Stimulated activated CD4-positive, alpha-beta T cell treated with anti-CD3 and anti-CD28 coated beads, Interleukin-1b, Interleukin-23, amount 100 ng/mL, for 1 hour (primary cell): ENCODE data around the gene BDKRB2.

Experiments used
- DNase-seq, 2 donors: peaks; one replicate each; pipeline ENCODE4 v3.0.0-alpha.2; 2020; ENCODE audit warnings: low read depth in 2 of 2

BDKRB2 gene

DNA sequence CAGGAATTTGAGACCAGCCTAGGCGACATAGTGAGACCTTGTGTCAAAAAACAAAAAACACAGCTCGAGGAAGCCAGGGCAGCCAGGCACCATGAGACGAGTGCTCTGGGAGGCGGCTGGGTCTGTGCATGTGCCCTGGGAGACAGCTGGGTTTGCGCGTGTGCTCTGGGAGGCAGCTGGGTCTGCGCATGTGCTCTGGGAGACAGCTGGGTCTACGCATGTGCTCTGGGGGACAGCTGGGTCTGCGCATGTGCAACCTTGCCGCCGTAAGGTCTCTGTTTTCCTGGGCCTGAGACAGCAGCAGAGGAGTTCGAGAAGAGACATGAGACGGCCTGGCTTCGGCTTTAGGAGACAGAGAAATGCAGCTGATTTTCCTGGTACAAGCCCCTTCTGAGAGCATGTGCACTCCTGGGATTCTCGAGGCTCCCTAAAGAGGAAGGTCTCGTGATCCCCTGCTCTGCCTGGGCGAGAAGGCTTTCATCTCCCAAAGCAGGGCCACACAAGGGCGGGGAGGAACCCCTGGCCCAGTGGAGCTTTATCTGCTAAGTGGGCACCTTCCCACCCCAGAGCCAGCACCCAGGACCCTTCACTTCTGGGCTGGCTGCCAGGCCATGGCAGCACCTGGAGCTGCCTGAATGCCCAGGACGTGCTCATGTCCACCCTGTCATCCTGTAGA lies 47.8 kb downstream of the BDKRB2 start:
- no peak for DNase-seq

- DNase-seq: no peak
Measured at GRCh38 chr14:96252999-96253539, 48.4 kb downstream of the BDKRB2 start.

GRCh38 chr14:96254687-96255086 lies 50.0 kb downstream of the BDKRB2 start:
- no peak for DNase-seq

- no peak for DNase-seq
Measured at GRCh38 chr14:96255501-96256366, 51.1 kb downstream of the BDKRB2 start, which contains the start of gene BDKRB1. TSS of gene BDKRB1 (plus strand) at chr14:96256210. CDS start at chr14:96263683, 7,473 bp downstream.

- no peak for DNase-seq
Measured at GRCh38 chr14:96256407-96256806, 51.8 kb downstream of the BDKRB2 start.

- DNase-seq: no peak
Measured at GRCh38 chr14:96257056-96257455, 52.4 kb downstream of the BDKRB2 start.

- DNase-seq: no peak
Measured at GRCh38 chr14:96257900-96258299, 53.3 kb downstream of the BDKRB2 start.

GRCh38 chr14:96260341-96260821 lies 55.7 kb downstream of the BDKRB2 start:
- no peak for DNase-seq

- DNase-seq: no peak
Measured at GRCh38 chr14:96261053-96261452, 56.4 kb downstream of the BDKRB2 start.

DNA sequence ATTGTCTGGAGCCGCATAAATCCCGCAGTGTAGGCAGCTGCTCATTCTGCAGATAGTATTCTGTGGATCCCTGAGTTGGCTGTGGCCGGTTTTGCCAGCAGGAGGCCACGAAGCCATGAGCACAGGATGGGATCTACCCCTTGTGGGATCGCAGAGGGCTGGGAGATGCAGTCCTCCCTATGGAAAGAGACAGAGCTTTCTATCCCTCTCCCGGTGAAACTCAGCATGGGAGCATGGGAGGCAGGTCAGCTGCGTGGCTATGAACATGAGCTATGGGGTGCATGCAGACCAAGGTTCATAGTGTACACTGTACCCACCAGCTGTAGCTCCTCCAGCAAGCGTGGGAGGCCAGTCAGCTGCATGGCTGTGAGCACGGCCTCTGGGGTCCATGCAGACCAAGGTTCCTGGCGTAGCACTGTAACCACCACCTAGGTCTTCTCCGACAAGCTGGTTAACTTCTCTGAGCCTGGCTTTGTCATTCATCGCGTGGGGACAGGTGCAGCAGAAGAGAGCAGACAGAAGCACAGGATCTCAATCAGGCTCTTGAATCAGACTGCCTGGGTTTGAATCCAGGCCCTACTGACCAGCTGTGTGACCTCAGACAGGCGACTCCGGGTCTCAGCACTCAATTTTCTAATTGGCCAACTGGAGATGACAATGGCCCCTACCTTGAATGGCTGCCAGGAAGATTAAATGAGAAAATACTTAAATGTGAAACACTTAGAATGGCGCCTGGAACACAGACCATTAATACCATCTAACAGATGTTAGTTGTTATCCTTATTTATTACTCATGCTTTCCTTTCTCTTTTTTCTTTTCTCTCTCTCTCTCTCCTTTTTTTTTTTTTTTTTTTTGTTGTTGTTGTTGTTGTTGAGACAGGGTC lies 57.4 kb downstream of the BDKRB2 start:
- no peak for DNase-seq

DNA sequence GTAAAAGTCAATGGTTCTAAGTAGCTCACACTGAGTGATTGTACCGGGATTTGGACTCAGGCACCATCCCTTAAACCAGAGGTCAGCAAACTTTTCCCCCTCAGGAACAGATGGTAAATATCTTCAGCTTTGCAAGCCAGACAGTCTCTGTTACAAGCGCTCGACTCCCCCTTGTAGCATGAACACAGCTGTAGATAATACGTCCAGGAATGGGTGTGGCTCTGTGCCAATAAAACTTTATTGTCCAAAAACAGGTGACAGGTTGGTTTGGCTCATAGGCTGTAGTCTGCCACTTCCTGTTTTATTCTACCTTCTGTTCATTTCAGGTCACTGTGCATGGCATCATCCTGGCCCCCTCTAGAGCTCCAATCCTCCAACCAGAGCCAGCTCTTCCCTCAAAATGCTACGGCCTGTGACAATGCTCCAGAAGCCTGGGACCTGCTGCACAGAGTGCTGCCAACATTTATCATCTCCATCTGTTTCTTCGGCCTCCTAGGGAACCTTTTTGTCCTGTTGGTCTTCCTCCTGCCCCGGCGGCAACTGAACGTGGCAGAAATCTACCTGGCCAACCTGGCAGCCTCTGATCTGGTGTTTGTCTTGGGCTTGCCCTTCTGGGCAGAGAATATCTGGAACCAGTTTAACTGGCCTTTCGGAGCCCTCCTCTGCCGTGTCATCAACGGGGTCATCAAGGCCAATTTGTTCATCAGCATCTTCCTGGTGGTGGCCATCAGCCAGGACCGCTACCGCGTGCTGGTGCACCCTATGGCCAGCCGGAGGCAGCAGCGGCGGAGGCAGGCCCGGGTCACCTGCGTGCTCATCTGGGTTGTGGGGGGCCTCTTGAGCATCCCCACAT lies 58.9 kb downstream of the BDKRB2 start:
- DNase-seq: no peak

- no peak for DNase-seq
Measured at GRCh38 chr14:96264200-96264553, 59.5 kb downstream of the BDKRB2 start.

DNA sequence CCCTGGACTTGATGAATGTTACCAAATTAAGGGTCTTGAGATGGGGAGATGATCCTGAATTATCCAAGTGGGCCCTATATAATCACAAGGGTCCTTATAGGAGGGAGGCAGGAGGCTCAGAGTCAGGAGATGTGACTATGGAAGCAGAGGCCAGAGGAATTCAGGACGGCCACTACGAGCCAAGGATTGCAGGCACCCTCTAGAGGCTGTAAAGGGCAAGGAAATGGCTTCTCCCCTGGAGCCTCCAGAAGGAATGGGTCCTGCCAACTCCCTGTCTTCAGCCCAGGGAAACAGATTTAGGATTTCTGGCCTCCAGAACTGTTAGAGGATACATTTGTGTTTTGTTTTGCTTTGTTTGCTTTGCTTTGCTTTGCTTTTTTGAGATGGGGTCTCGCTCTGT lies 60.2 kb downstream of the BDKRB2 start:
- DNase-seq: no peak

GRCh38 chr14:96265383-96266095 lies 60.9 kb downstream of the BDKRB2 start:
- DNase-seq: no peak

- DNase-seq: no peak
Measured at GRCh38 chr14:96267336-96267735, 62.7 kb downstream of the BDKRB2 start.

DNA sequence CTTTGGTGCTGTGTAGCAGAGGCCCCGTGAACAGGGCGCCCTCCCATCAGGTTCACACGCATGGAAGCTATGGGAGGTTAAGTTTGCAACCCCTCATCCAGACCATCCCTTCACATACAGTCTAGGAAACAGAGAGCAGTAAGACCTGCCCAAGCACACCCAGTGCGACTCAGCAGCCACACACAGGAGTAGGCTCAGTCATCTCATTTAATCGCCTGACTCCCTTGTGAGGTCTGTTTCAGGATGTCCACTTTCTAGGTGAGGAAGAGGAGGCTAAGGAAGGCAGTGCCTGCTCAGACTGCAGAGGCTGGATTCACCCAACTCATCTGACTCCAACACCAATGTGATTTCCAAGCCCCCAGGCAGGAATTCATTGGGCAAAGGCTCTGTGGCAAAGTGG lies 63.3 kb downstream of the BDKRB2 start:
- DNase-seq: no peak

- no peak for DNase-seq
Measured at GRCh38 chr14:96268431-96269358, 64.1 kb downstream of the BDKRB2 start.

- DNase-seq: no peak
Measured at GRCh38 chr14:96269359-96269710, 64.7 kb downstream of the BDKRB2 start.
